Lower leg skin (tissue), 3 donors: ENCODE measurements around the gene RBM33.

Experiments
- POLR2A ChIP-seq, 2 donors: fragments of 450-650 bp; IDR thresholded peaks; one replicate each; pipeline ENCODE4 v1.6.1; 2016 to 2017; ENCODE audit warnings: antibody characterized with exemption in 2 of 2, mild to moderate bottlenecking in 1 of 2, moderate library complexity in 1 of 2
- TF ChIP-seq, protein P1 (sequence below), 3 donors: fragments of 450-650 bp; IDR thresholded peaks; one replicate each; pipeline ENCODE4 v1.5.1; 2016; ENCODE audit warnings: antibody characterized with exemption in 3 of 3, mild to moderate bottlenecking in 3 of 3, moderate library complexity in 2 of 3

- TF ChIP-seq, protein P1, sequence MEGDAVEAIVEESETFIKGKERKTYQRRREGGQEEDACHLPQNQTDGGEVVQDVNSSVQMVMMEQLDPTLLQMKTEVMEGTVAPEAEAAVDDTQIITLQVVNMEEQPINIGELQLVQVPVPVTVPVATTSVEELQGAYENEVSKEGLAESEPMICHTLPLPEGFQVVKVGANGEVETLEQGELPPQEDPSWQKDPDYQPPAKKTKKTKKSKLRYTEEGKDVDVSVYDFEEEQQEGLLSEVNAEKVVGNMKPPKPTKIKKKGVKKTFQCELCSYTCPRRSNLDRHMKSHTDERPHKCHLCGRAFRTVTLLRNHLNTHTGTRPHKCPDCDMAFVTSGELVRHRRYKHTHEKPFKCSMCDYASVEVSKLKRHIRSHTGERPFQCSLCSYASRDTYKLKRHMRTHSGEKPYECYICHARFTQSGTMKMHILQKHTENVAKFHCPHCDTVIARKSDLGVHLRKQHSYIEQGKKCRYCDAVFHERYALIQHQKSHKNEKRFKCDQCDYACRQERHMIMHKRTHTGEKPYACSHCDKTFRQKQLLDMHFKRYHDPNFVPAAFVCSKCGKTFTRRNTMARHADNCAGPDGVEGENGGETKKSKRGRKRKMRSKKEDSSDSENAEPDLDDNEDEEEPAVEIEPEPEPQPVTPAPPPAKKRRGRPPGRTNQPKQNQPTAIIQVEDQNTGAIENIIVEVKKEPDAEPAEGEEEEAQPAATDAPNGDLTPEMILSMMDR (IDR thresholded peaks at IDR 0.05): peak in 1 of 3 donors; percentile 85
- no peak for TF ChIP-seq POLR2A (IDR thresholded peaks at IDR 0.05)
These were observed 45.7 kb upstream of the RBM33 start for GRCh38 chr7:155598810-155599210.
